NB4 (cell line): ENCODE results near the gene GSTO2.

ENCODE experiments used
- MAX ChIP-seq: IDR thresholded peaks from 2 replicates; pipeline ENCODE4 v1.6.1; 2011; ENCODE audit warnings: low read depth, low read length
- MYC ChIP-seq: IDR thresholded peaks from 2 replicates; pipeline ENCODE4 v1.6.1; 2011; ENCODE audit warnings: low read depth, low read length
- POLR2A ChIP-seq: IDR thresholded peaks from 2 replicates; pipeline ENCODE4 v1.6.1; 2011; ENCODE audit warnings: mild to moderate bottlenecking; ENCODE audit not compliant: insufficient read length; ENCODE audit errors: extremely low read depth
- TF ChIP-seq, protein P1 (sequence below): IDR thresholded peaks from one replicate; pipeline ENCODE4 v1.5.1; 2012; ENCODE audit warnings: low read depth, low read length

- TF ChIP-seq, protein P1, sequence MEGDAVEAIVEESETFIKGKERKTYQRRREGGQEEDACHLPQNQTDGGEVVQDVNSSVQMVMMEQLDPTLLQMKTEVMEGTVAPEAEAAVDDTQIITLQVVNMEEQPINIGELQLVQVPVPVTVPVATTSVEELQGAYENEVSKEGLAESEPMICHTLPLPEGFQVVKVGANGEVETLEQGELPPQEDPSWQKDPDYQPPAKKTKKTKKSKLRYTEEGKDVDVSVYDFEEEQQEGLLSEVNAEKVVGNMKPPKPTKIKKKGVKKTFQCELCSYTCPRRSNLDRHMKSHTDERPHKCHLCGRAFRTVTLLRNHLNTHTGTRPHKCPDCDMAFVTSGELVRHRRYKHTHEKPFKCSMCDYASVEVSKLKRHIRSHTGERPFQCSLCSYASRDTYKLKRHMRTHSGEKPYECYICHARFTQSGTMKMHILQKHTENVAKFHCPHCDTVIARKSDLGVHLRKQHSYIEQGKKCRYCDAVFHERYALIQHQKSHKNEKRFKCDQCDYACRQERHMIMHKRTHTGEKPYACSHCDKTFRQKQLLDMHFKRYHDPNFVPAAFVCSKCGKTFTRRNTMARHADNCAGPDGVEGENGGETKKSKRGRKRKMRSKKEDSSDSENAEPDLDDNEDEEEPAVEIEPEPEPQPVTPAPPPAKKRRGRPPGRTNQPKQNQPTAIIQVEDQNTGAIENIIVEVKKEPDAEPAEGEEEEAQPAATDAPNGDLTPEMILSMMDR = no peak
- no peak for TF ChIP-seq POLR2A
- TF ChIP-seq MYC = no peak
- no peak for TF ChIP-seq MAX
These were observed 48.3 kb downstream of the GSTO2 start for GRCh38 chr10:104317269-104317710.
